NCI-H1105 (cell line): ENCODE data around the gene FOXL2.

Source experiments
- DNase-seq: peaks from one replicate; lab custom pipeline; 2025; lab: John Stamatoyannopoulos, UW

Gene FOXL2

GRCh38 chr3:138945709-138946662 lies 951 bp downstream of the FOXL2 start:
- peak; percentile 65 for DNase-seq

DNA sequence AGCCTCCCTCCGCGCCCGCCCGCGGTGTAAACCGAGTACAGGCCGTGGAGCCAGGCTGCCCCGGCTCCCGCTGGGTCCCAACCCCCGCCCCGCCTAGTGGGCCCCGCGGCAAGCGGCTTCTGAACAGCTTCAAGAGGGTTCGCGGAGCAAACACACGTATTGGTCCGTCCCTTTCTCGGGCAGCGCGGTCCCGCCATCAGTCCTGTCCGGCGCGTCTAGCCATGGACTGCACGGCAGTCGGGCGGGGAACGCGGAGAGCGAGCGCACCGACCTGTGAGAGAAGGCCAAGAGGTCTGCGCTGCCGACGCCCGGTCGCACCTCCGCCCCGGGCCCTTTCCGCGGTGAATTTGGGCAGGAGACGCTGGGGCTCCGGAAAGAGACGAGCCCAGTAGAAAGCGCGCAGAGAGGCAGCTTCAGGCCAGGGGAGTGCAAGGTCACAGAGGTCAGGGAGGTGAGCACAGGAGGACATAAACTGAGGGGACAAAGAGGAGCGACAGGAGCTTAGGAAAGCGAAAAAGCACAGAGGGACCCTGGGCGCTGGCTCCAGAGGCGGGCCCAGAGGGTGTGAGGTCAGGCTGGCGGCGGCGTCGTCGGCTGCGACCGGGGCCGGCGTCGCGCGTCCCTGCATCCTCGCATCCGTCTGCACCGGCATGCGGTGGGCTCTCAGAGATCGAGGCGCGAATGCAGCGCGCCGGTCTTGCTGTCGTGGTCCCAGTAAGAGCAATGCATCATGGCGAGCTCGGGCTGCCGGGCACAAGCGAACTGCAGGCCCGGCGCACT lies 1.8 kb downstream of the FOXL2 start:
- peak; percentile 31 for DNase-seq

- DNase-seq = no peak
Measured at GRCh38 chr3:138944654-138944928, 2.3 kb downstream of the FOXL2 start.

- no peak for DNase-seq
Measured at GRCh38 chr3:138943724-138944653, 2.9 kb downstream of the FOXL2 start.

- DNase-seq = no peak
Measured at GRCh38 chr3:138942861-138943623, 3.9 kb downstream of the FOXL2 start.

- no peak for DNase-seq
Measured at GRCh38 chr3:138942271-138942670, 4.7 kb downstream of the FOXL2 start.

- DNase-seq = no peak
Measured at GRCh38 chr3:138941259-138941885, 5.6 kb downstream of the FOXL2 start.

GRCh38 chr3:138940446-138940845 lies 6.5 kb downstream of the FOXL2 start:
- DNase-seq = no peak

- no peak for DNase-seq
Measured at GRCh38 chr3:138939561-138940241, 7.2 kb downstream of the FOXL2 start.

DNA sequence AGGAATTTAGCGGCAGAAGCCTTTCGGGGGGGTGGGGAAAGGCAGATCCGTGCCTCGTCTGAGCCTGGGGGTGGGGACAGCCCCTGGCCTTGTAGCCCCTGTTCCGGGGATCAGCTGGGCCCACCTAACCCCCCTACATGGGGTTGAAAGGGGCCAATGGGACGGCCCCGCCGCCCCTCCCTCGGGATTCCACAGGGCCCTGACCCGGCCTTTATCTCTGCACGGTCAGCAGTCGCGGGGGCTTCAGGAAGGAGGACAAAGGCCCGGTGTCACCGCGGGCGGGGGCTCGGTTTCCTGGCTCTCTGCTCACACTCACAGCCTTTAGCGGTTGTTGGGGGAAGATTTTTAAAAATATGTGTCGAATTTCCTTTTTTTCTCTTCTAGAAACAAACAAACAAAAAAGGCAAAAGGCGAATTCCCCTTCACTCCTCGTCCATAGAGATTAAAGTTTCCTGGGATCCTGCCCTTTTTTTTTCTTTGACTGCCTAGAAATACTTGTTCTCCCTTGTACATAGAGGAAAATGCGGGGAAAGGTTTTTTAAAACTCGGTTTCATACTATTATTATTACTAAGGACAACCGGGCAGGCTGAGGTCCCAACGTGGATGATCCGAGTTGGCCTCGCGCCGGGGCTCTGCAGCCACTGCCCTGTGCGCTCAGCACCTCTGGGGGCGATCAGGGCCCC lies 7.9 kb downstream of the FOXL2 start:
- DNase-seq = no peak

- no peak for DNase-seq
Measured at GRCh38 chr3:138938056-138938876, 8.7 kb downstream of the FOXL2 start.

GRCh38 chr3:138937690-138938055 lies 9.3 kb downstream of the FOXL2 start:
- DNase-seq = no peak

DNA sequence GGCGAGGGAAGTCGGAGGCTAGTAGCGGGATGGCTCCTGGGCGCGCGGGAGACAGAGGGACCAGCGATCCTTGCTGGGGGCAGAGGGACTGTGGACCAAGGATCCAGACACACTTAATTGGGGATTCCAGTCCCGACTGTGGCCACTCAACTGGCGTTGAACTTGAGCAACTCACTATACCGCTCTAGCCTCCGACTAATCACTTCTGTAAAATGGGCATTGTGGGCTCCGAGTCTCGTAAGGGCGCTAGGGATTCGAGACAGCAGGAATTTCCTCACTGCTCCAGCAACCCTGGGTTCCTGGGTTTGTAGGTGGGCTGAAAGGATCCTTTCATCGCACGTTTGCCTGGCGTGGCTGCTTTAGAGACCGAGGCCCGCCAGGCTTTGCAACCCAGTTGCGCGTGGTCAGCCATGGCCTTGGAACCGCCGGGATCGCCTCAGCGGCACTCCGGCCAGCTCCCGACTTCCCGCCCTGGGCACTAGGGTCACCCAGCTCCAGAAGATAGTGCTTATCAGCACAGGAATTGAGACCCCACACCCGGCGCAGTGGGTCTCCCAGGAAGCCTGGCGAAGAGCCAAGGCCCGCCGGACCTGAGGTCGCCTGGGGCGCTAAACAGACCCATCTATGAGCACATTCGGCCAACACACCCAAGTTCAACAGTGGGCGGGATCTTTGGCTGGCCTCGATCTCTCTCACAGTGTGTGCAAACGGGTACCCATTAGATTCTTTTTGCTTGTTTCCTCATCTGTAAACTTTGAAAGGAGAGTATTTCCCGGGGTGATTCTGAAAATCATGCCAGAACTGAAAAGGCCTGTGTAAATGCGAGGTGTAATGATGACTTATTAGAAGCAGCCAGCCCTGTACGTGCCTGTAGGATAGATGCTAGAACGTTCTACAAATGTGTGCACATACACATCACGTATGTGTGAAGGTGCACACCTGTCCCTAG lies 9.9 kb downstream of the FOXL2 start:
- no peak for DNase-seq

- DNase-seq = peak; percentile 58
Measured at GRCh38 chr3:138935863-138936740, 10.8 kb downstream of the FOXL2 start.

GRCh38 chr3:138935505-138935862 lies 11.5 kb downstream of the FOXL2 start:
- DNase-seq = no peak

DNA sequence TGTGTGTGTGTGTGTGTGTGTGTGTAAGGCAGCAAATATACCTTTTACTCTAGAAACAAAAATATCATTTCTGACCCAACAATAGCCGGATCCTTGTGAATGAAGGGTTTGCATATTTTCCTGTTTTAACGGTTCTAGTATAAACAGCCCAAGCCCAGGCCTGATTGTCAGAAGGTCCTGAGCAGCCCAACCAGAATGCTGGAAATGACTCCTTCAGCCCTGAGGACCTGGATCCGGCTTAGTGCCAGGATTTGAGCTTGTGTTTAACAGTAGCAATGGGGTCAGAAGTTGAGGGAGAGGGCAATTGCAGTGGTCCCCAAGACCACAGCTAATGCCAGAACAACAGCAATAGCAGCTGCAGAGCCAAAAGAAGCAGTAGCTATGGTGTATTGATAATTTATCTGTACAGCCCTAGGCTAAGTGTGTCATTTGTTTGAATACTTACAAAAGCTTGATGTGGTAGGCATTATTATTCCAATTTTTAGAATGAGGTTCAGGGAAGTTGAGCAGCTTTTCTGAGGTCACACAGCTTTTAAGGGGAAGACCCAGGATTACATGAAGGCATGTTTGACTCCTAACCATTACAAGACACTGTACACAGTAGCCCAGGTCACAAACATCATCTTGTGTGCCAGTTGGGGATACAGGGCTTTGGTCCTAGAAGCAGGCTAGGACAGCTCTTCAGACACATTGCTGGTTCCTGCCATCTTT lies 12.8 kb downstream of the FOXL2 start:
- DNase-seq = no peak
